Thoracic aorta (tissue), 2 donors: ENCODE data around the gene SZT2. TPM values are rescaled to one million over a fixed set of nuclear protein-coding genes. Genes with fewer than 3 reads are reported as not detected.

Source experiments
- ATAC-seq: fragments of 150-250 bp; one replicate; pipeline ENCODE4 v1.8.0; 2017; ENCODE audit warnings: low read depth; ENCODE audit not compliant: insufficient number of reproducible peaks, low FRiP score
- DNase-seq: peaks from one replicate; pipeline ENCODE4 v3.0.0-alpha.2; 2020; ENCODE audit warnings: low spot score
- H3K27ac ChIP-seq, 2 donors: fragments of 200-600 bp; sonication (generic); 1 replicate in 1 of 2; 2 replicates in 1 of 2; pipeline ENCODE4 v1.5.1; 2016; ENCODE audit warnings: mild to moderate bottlenecking in 2 of 2, moderate library complexity in 2 of 2
- H3K27me3 ChIP-seq: fragments of 200-600 bp; sonication (generic); replicated peaks from 2 replicates; pipeline ENCODE4 v1.6.0; 2016; ENCODE audit warnings: mild to moderate bottlenecking; ENCODE audit not compliant: insufficient read depth
- H3K36me3 ChIP-seq: fragments of 200-600 bp; sonication (generic); one replicate; pipeline ENCODE4 v1.5.1; 2016
- H3K4me1 ChIP-seq, 2 donors: fragments of 200-600 bp; sonication (generic); 1 replicate in 1 of 2; 2 replicates in 1 of 2; pipeline versions ENCODE4 v1.5.1 to v1.6.0; 2016; ENCODE audit warnings: low read depth in 2 of 2, mild to moderate bottlenecking in 1 of 2; ENCODE audit not compliant: control insufficient read depth in 1 of 2
- H3K4me3 ChIP-seq: fragments of 200-600 bp; sonication (generic); 2 replicates; pipeline ENCODE4 v1.5.1; 2016; ENCODE audit warnings: mild to moderate bottlenecking
- H3K9me3 ChIP-seq: fragments of 200-600 bp; sonication (generic); 2 replicates; pipeline ENCODE4 v1.5.1; 2016
- total RNA-seq, 2 donors: library from RNA; depleted of rRNA; stranded (reverse); fragments of >200 nt; gene quantifications; one replicate each; pipeline versions ENCODE4 v1.1.0 to v1.2.3, GENCODE V29; 2016
- TF ChIP-seq, protein P1 (sequence below): fragments of 200-600 bp; sonication (generic); IDR thresholded peaks from one replicate; pipeline ENCODE4 v1.5.1; 2019; ENCODE audit warnings: antibody characterized with exemption

Gene SZT2
- total RNA-seq, 2 donors from 2014 or later: 50.0 to 65.3 TPM

DNA sequence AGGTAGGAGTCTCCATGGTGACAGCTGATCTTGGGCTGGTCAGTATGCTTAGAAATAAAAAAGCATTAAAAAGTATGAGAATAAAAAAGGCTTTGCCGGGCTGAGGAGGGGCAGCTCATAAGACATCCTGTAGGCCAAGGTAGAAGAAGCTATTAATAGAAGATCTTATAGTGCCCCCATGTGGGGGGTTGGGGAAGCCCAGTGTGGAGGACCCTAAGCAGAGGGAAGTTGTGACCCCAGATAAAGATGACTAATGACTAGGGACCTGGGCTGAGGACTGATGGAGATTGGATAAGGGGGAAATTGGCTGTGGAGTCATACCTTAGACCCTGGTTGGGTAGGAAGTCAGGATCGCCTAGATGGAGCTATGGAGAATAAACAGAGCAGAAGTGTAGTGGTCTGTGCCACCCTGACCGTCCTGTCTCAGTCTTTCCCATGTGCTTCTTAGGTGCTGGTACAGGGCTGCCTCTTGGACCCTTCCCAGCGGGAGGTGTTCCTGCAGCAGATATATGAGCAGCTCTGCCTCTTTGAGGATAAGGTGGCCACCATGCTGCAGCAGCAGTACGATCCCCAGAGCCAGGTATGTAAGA lies 25.0 kb downstream of the SZT2 start:
- Histone ChIP-seq H3K36me3 (peaks cover 28% of the 10 kb centered on the region), H3K4me1 (no peaks in the 10 kb centered on the region), H3K9me3 (no peaks in the 10 kb centered on the region), H3K4me3 (no peak overlapping the region), H3K27me3 (no peaks in the 10 kb centered on the region), H3K27ac (no peak overlapping the region)
- TF ChIP-seq, protein P1, sequence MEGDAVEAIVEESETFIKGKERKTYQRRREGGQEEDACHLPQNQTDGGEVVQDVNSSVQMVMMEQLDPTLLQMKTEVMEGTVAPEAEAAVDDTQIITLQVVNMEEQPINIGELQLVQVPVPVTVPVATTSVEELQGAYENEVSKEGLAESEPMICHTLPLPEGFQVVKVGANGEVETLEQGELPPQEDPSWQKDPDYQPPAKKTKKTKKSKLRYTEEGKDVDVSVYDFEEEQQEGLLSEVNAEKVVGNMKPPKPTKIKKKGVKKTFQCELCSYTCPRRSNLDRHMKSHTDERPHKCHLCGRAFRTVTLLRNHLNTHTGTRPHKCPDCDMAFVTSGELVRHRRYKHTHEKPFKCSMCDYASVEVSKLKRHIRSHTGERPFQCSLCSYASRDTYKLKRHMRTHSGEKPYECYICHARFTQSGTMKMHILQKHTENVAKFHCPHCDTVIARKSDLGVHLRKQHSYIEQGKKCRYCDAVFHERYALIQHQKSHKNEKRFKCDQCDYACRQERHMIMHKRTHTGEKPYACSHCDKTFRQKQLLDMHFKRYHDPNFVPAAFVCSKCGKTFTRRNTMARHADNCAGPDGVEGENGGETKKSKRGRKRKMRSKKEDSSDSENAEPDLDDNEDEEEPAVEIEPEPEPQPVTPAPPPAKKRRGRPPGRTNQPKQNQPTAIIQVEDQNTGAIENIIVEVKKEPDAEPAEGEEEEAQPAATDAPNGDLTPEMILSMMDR: peak; percentile 55
- ATAC-seq (no peak), DNase-seq (no peak)

DNA sequence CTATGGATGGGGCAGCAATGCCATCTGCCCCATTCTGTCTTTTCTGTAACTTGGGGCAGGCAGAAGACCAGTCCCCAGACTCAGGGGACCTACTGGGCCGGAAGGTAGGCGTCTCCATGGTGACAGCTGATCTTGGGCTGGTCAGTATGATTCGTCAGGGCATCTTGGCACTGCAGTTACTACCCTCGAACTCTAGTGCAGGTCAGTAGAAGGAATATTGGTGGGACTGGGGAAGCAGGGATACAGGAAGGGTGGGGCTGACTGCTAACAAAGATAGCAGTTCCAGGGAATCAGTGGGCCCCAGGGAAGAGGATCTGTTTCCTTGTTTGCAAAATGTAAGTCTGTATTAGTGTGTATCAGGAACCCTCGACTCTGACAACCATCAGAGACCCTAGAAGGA lies 26.2 kb downstream of the SZT2 start:
- H3K27me3 ChIP-seq: no peaks in the 10 kb centered on the region
- peaks cover 40% of the 10 kb centered on the region for H3K36me3 ChIP-seq
- H3K4me3 ChIP-seq: no peak overlapping the region
- H3K4me1 ChIP-seq: no peaks in the 10 kb centered on the region
- DNase-seq (no peak), ATAC-seq (no peak)
- no peak overlapping the region for H3K27ac ChIP-seq
- H3K9me3 ChIP-seq: no peaks in the 10 kb centered on the region
- TF ChIP-seq, protein P1: no peak

DNA sequence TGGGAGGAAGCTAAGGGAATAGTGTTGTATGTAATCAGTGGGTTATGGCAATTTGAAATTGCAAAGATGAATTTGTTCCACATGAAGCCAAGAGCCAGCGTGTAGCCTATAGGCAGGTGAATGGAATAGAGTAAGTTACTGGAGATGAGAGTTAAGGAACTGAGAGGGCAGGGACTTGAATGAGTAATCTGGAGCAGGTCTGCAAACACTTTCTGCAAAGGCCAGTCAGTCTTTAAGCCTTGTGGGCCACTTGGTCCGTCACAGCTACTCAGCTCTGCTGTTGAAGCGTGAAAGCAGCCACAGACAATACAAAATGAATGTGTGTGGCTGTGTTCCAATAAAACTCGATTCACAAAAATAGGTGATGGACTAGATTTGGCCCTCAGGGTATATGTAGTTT lies 29.2 kb downstream of the SZT2 start:
- DNase-seq (no peak), ATAC-seq (no peak)

DNA sequence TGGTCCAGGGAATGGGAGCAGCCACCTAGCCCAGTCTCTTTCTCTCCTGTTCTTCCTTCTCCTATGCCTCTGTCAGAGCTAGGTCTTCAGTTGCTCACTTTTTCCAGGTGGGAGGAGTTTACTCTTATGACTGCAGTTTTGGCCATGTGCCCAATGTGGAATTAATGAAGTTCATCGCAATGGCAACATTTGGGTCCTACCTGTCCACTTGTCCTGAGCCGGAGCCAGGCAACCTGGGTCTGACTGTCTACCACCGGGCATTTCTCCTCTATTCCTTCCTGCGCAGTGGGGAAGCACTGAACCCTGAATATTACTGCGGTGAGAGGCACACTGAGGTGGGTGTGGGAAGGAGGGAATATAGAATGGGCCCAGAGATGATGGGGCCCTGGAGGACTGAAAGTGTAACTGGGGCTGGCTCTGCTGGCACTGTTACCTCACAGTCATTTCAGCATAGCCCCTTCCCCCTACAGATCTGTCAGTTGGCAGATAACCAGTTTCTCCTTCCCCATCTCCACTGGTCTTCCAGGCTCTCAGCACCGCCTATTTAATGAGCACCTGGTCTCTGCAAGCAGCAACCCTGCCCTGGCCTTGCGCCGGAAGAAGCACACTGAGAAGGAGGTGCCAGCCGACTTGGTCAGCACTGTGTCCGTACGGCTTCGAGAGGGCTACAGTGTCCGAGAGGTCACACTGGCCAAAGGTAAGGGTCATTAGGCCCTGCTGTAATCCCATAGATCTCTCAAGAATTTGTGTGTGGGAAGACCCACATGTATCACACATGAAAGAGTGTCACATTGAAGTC lies 30.1 kb downstream of the SZT2 start:
- H3K4me3 ChIP-seq: no peak overlapping the region
- no peak for ATAC-seq
- peaks cover 72% of the 10 kb centered on the region for H3K36me3 ChIP-seq
- no peaks in the 10 kb centered on the region for H3K4me1 ChIP-seq
- TF ChIP-seq, protein P1: no peak
- H3K9me3 ChIP-seq: no peaks in the 10 kb centered on the region
- no peak overlapping the region for H3K27ac ChIP-seq
- DNase-seq: no peak
- H3K27me3 ChIP-seq: no peaks in the 10 kb centered on the region

More for the DNA sequence above, 29.2 kb downstream of the SZT2 start:
- TF ChIP-seq, protein P1: no peak
- Histone ChIP-seq H3K36me3 (peaks cover 63% of the 10 kb centered on the region), H3K4me1 (no peaks in the 10 kb centered on the region), H3K27ac (no peak overlapping the region), H3K27me3 (no peaks in the 10 kb centered on the region), H3K4me3 (no peak overlapping the region), H3K9me3 (no peaks in the 10 kb centered on the region)

DNA sequence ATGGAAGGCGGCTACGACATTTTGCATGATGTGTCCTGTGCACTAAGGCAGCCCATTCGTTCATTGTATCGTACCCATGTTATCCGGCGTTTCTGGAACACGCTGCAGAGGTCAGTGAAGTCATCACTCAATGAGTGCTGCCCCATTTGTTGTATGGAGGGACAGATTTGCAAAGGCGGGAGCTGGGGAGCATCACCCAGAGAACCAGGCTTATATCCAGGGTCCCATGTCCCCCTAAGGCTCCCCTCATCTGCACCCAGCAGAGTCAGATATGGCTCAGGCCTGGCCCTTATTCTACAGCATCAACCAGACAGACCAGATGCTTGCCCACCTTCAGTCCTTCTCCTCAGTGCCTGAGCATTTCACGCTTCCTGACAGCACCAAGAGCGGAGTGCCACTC lies 31.2 kb downstream of the SZT2 start:
- Histone ChIP-seq H3K27ac (no peak overlapping the region), H3K36me3 (peaks cover 76% of the 10 kb centered on the region), H3K27me3 (no peaks in the 10 kb centered on the region), H3K4me1 (no peaks in the 10 kb centered on the region), H3K9me3 (no peaks in the 10 kb centered on the region), H3K4me3 (no peak overlapping the region)
- ATAC-seq: no peak
- no peak for DNase-seq
- TF ChIP-seq, protein P1: no peak
